OCI-LY1 (cell line): ENCODE data around the gene OBSL1.

Experiments used
- EZH2 ChIP-seq: fragments of 200-600 bp; sonication (generic), shearing (Covaris generic); IDR thresholded peaks from 2 replicates; pipeline ENCODE4 v1.8.0; 2017; ENCODE audit warnings: borderline replicate concordance, mixed run types, mild to moderate bottlenecking, antibody characterized with exemption, low read length, moderate library complexity, mixed read lengths
- TF ChIP-seq, protein P1 (sequence below): fragments of 200-600 bp; sonication (generic), shearing (Covaris generic); IDR thresholded peaks from 2 replicates; pipeline ENCODE4 v1.5.1; 2017; ENCODE audit warnings: mild to moderate bottlenecking, antibody characterized with exemption, low read length, moderate library complexity, mixed read lengths

DNA sequence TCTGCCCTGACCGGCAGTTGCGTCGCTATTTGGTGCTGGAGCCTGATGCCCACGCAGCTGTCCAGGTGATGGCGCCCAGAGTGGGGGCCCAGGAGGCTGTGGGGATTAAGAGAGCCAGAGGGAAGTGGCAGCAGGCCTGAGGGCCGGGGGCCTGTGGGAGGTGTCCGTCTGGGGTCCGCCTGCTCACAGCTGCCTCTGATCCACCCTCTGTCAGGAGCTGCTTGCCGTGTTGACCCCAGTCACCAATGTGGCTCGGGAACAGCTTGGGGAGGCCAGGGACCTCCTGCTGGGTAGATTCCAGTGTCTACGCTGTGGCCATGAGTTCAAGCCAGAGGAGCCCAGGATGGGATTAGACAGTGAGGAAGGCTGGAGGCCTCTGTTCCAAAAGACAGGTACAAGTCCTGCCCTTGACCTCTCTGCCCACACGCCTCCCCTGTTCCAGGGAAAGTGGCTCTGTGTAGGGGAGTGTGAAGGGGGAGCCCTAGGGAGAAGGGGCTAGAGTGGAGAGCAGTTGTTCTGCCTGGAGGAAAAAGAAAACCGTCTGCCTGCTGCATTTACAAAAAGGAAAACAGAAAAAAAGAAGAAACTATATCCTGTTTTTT lies 37.9 kb upstream of the OBSL1 start:
- TF ChIP-seq, protein P1, sequence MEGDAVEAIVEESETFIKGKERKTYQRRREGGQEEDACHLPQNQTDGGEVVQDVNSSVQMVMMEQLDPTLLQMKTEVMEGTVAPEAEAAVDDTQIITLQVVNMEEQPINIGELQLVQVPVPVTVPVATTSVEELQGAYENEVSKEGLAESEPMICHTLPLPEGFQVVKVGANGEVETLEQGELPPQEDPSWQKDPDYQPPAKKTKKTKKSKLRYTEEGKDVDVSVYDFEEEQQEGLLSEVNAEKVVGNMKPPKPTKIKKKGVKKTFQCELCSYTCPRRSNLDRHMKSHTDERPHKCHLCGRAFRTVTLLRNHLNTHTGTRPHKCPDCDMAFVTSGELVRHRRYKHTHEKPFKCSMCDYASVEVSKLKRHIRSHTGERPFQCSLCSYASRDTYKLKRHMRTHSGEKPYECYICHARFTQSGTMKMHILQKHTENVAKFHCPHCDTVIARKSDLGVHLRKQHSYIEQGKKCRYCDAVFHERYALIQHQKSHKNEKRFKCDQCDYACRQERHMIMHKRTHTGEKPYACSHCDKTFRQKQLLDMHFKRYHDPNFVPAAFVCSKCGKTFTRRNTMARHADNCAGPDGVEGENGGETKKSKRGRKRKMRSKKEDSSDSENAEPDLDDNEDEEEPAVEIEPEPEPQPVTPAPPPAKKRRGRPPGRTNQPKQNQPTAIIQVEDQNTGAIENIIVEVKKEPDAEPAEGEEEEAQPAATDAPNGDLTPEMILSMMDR, result no peak
- no peak for TF ChIP-seq EZH2
